BE2C (cell line): ENCODE measurements around the gene TLCD4.
A peak's percentile ranks its signal among the peaks of the same experiment; 100 is the strongest.
"Not testable (repeated sequence)": the region's sequence is repeated elsewhere in the genome, so short reads cannot be mapped to it uniquely, and the experiment has no call there.

Experiments
- DNase-seq: peaks from one replicate; pipeline ENCODE4 v3.0.0-alpha.2; 2020
- H3K27me3 ChIP-seq: fragments of 250-450 bp; sonication (Bioruptor Pico); 2 replicates; pipeline ENCODE4 v1.5.1; 2020; ENCODE audit warnings: mild to moderate bottlenecking
- H3K36me3 ChIP-seq: fragments of 250-450 bp; sonication (Bioruptor Pico); 2 replicates; pipeline ENCODE4 v1.5.1; 2020; ENCODE audit warnings: mild to moderate bottlenecking
- H3K4me1 ChIP-seq: fragments of 250-450 bp; sonication (Bioruptor Pico); 2 replicates; pipeline ENCODE4 v1.5.1; 2020
- H3K4me3 ChIP-seq: 2 replicates; pipeline ENCODE4 v1.5.1; 2011; ENCODE audit warnings: low read depth, low read length
- H3K9me3 ChIP-seq: fragments of 250-450 bp; sonication (Bioruptor Pico); 2 replicates; pipeline ENCODE4 v1.5.1; 2020
- TF ChIP-seq, protein P1 (sequence below): IDR thresholded peaks from 2 replicates; pipeline ENCODE4 v1.5.1; 2012; ENCODE audit warnings: mild to moderate bottlenecking, low read depth, low read length

Gene TLCD4

DNA sequence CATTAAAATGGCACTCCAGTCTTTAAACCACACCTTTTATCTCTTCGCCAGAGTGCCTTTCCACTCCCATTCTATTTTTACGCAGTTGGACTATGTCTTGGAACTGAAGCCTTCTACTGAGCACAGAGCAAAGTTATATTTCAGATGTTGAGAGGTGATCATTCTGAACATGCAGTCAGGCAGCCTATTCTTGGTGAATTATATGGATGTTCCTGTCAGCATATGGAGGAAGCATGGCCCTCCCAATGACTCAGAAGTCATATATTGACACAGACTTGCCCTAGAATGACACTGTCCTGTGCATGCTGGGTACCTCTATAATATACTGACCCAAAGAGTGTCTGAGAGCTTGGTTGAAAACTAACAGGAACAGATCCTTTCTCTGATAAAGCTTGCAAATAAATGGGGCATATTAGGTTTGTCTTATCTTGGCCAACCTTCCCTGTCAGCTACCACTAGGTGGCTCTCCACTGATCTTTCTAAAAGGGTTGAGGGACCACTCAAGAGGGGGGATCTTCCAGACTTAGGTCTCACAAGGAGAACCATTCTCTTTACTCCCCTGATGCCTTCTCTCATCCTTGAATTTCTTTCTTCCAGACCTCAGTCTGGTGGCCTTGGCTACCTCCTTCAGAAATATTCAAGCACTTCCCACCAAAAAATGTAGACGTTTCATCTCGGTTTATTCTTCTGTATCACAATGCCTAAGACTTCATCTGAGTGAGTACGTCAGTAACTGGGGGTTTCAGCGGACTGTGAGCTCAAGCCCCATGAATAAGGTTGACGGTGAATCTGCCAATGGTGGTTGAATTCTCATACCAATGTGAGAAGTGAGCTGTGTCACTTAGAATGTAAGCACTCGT, 32.6 kb upstream of the TLCD4 start:
- Histone ChIP-seq H3K4me3 (no peak overlapping the region), H3K36me3 (no peaks in the 10 kb centered on the region), H3K9me3 (no peaks in the 10 kb centered on the region), H3K4me1 (no peaks in the 10 kb centered on the region), H3K27me3 (no peaks in the 10 kb centered on the region)
- peak; percentile 8 for DNase-seq
- TF ChIP-seq, protein P1, sequence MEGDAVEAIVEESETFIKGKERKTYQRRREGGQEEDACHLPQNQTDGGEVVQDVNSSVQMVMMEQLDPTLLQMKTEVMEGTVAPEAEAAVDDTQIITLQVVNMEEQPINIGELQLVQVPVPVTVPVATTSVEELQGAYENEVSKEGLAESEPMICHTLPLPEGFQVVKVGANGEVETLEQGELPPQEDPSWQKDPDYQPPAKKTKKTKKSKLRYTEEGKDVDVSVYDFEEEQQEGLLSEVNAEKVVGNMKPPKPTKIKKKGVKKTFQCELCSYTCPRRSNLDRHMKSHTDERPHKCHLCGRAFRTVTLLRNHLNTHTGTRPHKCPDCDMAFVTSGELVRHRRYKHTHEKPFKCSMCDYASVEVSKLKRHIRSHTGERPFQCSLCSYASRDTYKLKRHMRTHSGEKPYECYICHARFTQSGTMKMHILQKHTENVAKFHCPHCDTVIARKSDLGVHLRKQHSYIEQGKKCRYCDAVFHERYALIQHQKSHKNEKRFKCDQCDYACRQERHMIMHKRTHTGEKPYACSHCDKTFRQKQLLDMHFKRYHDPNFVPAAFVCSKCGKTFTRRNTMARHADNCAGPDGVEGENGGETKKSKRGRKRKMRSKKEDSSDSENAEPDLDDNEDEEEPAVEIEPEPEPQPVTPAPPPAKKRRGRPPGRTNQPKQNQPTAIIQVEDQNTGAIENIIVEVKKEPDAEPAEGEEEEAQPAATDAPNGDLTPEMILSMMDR, result peak; percentile 72

DNA sequence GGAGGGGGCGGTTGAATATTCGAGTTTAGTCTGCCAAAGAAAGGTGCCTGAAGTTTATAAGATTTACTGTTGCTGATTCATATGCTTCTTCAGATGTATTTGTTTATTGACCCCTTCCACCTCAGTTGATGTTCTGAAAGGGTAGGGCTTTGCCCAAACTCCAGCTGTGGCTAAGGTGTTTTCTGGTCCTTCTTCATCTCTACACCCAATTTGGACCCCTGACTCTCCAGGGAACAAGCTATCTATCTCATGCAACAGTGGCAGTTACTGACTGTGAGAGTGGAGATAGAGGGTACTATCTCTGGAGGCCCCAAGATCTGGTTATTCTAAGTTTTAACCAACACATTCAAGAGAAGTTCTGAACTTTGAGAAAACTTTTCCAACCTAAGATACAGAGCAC, 31.8 kb upstream of the TLCD4 start:
- Histone ChIP-seq H3K4me1 (no peaks in the 10 kb centered on the region), H3K4me3 (no peak overlapping the region), H3K27me3 (no peaks in the 10 kb centered on the region), H3K36me3 (no peaks in the 10 kb centered on the region), H3K9me3 (no peaks in the 10 kb centered on the region)
- TF ChIP-seq, protein P1, result no peak
- no peak for DNase-seq

- TF ChIP-seq, protein P1, result no peak
- Histone ChIP-seq H3K9me3 (no peaks in the 10 kb centered on the region), H3K4me1 (no peaks in the 10 kb centered on the region), H3K27me3 (no peaks in the 10 kb centered on the region), H3K4me3 (no peak overlapping the region), H3K36me3 (no peaks in the 10 kb centered on the region)
- DNase-seq, result no peak
Measured at GRCh38 chr1:95086949-95087533, 30.1 kb upstream of the TLCD4 start.

GRCh38 chr1:95088303-95088702, 28.9 kb upstream of the TLCD4 start:
- Histone ChIP-seq H3K27me3 (no peaks in the 10 kb centered on the region), H3K36me3 (no peaks in the 10 kb centered on the region), H3K4me3 (no peak overlapping the region), H3K9me3 (no peaks in the 10 kb centered on the region), H3K4me1 (no peaks in the 10 kb centered on the region)
- TF ChIP-seq, protein P1, result no peak
- DNase-seq, result no peak

DNA sequence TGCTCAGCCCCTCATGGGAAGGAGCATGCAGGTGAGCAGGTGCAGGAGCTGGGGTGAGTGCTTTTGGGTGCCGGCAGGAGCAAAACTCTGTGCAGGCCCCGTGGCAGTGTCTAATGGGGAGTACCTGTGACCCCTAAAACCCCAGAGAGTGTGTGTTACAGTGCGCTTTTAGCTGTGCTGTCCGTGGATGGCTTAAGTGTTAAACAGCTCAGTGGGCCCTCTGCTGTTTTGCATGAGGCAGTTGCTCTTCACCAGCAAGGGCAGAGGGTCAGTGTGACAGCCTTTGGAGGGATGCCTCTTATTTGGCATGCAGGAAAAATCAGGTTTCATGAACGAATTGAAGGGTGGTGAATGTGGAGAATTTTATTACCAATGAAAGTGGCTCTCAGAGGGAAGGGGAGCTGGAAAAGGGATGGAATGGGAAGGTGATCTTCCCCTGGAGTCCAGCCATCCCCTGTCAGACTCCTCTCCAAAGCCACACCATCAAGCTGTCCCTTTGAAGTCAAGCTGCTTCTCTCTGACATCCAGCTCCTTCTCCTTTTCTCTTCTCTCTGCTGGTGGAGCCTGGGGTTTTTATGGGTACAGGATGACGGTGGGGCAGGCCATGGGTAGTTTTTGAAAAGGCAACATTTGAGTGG, 27.4 kb upstream of the TLCD4 start:
- H3K9me3 ChIP-seq, result no peaks in the 10 kb centered on the region
- no peaks in the 10 kb centered on the region for H3K4me1 ChIP-seq
- TF ChIP-seq, protein P1, result no peak
- DNase-seq, result no peak
- no peaks in the 10 kb centered on the region for H3K36me3 ChIP-seq
- H3K27me3 ChIP-seq, result no peaks in the 10 kb centered on the region
- no peak overlapping the region for H3K4me3 ChIP-seq

GRCh38 chr1:95091290-95091689, 25.9 kb upstream of the TLCD4 start:
- H3K4me3 ChIP-seq, H3K36me3 ChIP-seq, H3K4me1 ChIP-seq, DNase-seq, H3K27me3 ChIP-seq, H3K9me3 ChIP-seq: not testable (repeated sequence)

DNA sequence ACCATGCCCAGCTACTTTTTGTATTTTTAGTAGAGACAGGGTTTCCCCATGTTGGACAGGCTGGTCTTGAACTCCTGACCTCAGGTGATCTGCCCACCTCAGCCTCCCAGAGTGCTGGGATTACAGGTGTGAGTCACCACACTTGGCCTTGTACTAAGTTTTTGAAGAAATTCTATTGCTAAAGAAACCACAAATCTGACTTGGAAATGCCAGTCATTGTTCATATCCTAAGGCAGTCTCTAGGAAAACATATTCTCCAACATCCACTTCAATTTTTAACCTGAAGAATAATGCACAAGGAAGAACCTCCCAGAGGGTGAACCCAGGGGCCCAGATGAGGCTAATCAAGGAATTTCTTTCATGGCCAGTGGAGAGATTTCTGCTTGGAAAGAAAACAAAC, 24.3 kb upstream of the TLCD4 start:
- H3K4me3 ChIP-seq, H3K9me3 ChIP-seq, H3K36me3 ChIP-seq, H3K27me3 ChIP-seq, DNase-seq, H3K4me1 ChIP-seq: not testable (repeated sequence)
